Activated T-helper 1 cell treated with Interleukin-2 at 50 U/mL for 16 hours (primary cell): Measurements from ENCODE around the gene KCNK4.

ENCODE experiments used
- DNase-seq: peaks from one replicate; pipeline ENCODE4 v3.0.0-alpha.2; 2020; ENCODE audit warnings: low read depth

Gene KCNK4

GRCh38 chr11:64347193-64347867 lies 56.2 kb downstream of the KCNK4 start:
- no peak for DNase-seq

- no peak for DNase-seq
These were observed 57.4 kb downstream of the KCNK4 start for GRCh38 chr11:64348383-64349024.

GRCh38 chr11:64349025-64349387 lies 57.9 kb downstream of the KCNK4 start:
- DNase-seq = no peak

- DNase-seq = no peak
These were observed 58.3 kb downstream of the KCNK4 start for GRCh38 chr11:64349404-64349803.
